GM19328 (cell line): Measurements from ENCODE around the gene CRISP3.

Experiments
- ATAC-seq: cut with Tn5 transposase; IDR thresholded peaks from one replicate; pipeline ENCODE4 v1.9.1; 2021; ENCODE audit warnings: mild to moderate bottlenecking, moderate library complexity; ENCODE audit not compliant: unreplicated experiment

Gene CRISP3

GRCh38 chr6:49693512-49693911, 50.7 kb downstream of the CRISP3 start:
- no peak for ATAC-seq

- no peak for ATAC-seq
These were observed 51.7 kb downstream of the CRISP3 start for GRCh38 chr6:49692534-49692933.
